NCI-H1092 treated with DMSO at 0.1 percent for 48 hours (cell line): Measurements from ENCODE around the gene MAPK8.

Experiments
- DNase-seq: peaks from one replicate; lab custom pipeline; 2025; lab: John Stamatoyannopoulos, UW

Gene MAPK8

DNA sequence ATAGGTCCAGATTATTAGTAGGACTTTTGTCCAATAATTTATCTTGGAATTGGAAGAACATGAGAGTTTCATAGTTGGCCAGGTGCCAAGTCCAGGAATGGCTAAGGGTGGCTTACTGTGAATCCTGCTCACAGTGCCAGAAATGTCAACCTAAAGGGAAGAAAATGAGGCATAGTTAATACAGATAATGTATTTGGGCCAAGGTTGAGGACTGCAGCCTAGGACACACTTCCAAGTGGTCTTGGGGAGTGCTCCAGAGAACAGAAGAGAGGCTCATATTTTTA lies 78.2 kb downstream of the MAPK8 start:
- DNase-seq: peak; percentile 3

DNA sequence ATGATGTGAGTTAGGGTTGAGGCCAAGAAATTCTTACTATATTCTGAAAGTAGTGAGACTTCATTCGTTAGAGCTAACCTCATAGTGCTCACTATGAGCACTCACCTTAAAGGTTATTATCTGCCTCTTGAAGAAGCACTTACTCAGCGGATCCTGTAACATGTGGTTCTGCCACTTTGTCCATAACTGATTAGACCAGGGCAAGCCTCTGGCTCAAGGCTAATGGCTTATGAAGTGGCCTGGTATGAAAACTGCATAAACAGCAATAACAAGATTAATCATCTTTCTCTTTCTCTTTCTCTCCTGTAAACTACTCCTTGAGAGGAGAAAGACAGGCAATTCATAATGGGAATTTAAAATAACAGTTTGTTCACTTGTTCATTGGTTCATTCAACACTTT lies 82.8 kb downstream of the MAPK8 start:
- DNase-seq: no peak

DNA sequence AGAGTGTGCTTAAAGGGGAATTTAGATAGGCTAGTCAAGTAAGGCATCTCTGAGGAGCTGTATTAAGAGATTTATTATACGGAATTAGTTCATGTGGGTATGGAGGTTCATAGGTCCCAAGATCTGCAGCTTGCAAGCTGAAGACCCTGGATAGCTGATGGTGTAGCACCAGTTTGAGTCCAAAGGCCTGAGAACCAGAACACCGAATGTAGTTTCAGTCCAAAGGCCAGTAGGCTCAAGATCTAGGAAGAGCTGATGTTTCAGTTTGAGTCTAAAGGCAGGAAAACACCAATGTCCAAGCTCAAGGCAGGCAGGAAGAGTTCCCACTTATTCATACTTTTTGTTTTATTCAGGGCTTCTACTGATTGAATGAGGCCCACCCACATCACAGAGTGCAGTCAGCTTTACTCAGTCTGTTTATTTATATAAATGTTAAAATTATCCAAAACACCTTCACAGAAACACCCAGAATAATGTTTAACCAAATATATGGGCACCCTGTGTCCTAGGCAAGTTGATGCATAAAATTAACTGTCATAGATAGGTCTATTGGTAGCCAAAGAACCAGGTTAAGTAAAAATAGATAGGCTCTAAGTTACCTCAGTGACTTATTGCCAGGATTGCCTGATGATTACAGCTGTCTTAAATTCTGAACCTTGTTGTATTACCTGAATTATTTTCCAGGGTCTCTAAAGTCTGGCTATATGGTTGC lies 83.5 kb downstream of the MAPK8 start:
- no peak for DNase-seq

DNA sequence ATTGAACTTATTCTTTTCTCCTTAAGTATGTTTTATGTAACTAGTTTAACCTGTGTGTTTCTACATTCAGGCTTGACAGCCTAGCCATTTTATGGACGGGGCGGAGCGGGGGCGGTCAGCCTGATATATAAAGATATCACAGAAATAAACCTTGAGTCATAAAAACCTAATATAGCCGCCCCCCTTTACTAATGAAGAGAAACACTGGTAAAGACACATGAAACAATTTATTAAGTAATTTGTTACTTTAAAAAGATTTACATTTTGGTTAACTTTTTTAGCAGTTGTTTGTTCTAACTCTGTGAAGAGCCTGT lies 84.0 kb downstream of the MAPK8 start:
- no peak for DNase-seq

DNA sequence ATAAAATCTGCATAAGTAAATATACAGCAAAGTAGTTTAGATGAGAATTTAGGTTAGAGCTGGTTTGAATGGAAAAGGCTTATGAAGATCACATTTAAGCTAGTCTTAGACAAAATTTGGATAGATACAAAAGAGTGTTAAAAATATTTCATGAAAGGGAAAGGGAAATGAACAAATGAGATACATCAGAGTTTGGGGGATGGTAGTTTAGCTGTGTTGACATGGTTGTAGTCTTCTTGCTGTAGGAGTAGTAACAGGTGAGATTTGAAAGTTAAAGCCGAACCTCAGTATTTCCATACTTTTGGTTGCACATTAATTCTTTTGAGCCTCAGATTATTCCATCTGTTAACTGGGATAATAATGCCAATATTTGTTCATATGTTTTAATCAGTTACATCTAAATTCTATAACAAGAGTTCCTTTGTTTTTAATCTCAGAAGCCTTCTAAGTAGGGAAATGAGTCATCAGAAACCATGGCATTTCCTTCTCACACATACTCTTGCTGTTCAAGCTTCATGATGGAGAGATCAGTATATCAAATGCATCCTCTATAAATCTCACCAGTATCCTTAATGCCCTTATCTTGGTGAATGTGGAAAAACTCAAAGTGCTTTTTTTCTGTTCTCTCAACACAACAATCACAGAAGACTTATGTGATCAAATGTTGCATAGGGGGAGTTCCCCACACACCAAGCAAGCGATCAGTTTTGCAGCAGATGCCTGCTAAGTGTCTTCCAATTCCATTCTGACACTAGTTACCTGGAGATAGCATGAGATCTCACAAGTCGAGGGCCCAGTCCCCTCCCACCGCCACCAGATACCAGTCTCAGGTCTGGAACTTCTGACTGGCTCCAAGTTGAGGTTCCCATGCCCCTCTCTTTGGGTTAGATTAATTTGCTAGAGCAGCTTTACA lies 84.7 kb downstream of the MAPK8 start:
- DNase-seq: no peak

DNA sequence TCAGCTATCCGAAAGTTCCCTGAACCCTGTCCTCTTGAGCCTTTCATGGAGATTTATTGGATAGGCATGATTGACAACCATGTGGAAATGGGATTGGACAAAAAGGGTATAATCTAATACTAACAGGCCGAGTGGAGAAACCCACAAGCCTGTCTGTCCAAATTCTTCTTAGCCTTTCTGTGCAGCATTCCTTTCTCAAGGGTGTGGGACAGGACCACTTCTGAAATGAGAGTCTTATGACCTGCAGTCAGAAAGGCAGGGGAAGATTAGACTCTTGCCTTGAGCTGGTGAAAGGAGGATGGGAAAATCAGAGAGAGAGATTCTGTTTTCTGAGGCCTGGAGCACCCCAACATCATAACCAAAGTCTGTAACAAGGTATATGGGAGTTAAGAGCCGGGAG lies 85.5 kb downstream of the MAPK8 start:
- no peak for DNase-seq

DNA sequence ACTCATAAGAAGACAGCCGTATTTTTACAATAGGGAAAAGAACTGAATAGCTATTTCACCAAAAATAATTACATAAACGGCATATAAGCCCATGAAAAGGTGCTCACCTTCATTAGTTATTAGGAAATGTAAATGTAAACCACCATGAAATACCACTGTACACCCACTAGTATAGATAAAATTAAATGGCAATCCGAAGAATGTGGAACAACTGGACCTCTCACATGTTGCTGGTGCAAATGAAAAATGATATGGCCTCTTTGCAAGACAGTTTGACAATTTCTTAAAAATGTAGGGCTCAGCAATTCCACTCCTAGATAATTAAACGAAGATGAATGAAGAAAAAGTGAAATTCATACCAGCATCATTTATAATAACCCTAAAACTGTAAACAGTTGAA lies 91.8 kb downstream of the MAPK8 start:
- DNase-seq: no peak

DNA sequence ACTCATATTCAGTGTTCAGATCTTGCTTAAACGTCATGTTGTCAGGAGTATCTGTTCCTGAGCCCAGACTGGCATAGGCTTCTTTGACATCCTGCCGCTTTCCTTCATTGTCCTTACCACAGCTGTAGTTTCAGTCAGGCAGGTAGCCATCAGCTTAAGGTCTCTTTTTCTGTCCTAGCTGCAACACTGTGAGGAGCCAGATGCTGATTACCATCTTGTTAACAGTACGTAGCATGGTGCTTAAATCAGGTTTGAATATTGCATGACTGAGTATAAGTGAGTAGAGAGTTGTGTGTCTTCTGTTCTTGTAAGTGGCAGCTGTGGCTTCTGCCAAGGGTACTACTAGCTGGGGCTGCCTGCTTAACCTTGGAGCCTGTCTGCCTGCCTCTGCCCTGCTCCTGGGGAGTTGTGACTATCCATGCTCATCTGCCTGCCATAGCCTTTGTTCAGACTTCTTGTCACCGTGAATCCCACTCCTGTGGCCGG lies 92.6 kb downstream of the MAPK8 start:
- no peak for DNase-seq

DNA sequence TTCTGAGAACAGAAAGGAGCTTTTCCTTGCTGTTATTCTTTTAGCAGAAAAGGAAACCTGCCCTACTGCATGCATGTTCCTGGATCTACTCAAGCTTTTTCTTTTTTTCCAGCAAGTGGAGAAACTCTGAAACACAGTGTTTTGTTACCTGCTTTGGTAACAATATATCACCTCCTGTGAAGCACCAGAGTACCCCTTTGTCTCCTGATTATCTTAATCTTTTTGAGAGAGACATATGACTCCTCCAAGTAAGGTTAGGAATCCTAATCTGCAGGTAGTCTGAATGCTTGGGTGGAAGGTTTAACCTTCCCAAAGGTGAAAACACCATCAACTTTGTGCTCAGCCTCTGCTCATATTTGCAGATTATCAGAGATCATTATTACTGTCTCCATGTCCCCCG lies 93.1 kb downstream of the MAPK8 start:
- no peak for DNase-seq

DNA sequence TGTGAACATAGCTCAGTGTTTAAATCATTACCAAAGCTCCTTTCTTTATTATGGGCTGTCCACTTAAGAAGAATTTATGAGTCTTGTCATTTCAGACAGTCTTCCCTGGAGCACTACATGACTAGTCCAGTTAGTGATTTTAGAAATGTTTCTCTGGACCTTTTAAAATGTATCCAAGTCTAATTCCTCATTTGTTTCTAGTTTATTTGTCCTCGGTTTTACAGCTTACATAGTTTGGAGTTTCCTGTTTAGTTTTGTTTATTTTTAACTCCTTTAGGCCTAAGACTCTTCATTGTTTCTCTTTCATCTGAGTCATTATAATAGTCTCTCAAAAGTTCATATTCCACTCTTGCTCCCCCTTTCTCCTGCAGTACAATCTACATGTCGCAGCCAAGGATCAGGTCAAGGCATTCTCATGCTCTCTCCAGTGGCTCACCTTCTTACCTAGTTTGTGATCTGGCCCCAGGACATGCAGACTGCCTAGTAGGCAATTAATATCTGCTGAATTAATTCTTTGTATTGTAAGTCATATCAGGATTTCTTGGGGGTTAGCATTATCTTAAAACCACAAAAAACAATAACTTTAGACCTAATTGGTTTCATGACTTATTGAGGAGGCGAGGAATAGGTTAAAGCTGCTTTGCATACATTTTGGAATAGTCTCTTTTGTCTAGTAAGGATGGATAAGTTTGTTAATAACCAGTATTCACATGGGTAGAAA lies 93.8 kb downstream of the MAPK8 start:
- DNase-seq: no peak

DNA sequence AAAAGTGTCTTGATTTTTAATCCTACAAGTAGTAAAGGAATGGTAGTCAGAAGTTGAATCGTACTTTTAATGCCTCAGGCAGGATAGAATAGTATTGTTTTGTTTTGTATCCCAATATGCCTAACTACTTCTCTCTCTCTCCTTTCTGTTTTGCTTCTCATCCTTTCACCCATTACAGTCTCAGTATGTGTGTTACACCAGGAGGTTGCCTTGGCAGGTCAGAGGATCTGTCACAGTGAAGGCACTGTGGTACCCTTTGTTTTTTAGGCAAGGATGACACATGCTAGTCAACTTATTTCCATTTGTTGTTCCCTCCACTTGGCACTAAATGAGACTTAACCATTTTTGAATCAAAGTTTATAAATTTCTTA lies 94.4 kb downstream of the MAPK8 start:
- no peak for DNase-seq

DNA sequence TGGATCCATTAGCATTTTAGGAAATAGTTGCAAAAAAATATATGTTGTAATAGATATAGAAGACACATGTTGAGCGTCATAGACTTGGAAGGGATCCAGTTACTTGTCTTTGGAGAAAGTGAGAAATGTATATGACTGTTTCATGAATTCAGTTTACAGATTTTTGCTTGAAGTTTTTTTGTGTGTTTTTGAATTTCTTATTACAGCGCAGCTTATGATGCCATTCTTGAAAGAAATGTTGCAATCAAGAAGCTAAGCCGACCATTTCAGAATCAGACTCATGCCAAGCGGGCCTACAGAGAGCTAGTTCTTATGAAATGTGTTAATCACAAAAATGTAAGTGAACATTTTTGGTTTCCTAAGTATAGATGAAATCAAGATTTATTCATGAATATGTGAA lies 98.2 kb downstream of the MAPK8 start:
- DNase-seq: no peak

DNA sequence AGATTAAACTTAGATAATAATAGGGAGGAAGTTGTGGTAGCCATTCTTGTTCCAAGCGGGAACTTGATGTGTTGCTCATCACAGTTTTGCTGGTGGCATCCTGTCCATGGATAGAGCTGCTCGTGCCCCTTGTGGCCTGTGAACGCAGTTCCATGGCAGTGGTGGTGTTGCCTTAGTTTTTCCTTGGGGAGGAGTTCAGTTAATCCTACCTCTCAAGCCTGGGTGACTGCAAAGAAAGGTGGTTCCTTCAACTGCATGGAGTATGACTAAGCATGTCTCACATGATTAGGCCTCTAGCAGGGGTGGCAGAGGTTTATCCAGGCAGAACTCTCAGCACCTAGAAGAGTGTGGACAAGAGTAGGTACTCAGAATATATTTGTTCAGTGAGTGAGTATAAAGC lies 99.7 kb downstream of the MAPK8 start:
- DNase-seq: no peak

DNA sequence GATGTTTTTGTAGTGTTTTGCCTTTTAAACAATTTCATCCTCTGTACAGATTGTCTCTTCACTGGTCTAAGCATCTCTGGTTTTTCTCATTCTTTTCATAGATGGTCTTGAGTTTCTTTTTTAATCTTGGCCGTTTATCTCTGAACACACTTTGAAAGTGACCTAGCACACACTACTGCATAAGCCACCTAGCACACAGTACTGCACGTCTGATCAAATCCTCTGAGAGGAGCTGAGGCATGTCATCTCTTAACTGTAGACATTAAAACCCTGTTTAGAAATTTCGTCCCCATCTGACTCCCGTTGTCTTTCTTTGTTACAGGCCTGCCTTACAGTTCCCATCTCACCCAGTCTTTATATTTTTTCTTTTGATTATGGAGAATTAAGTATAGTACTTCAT lies 100.2 kb downstream of the MAPK8 start:
- no peak for DNase-seq

DNA sequence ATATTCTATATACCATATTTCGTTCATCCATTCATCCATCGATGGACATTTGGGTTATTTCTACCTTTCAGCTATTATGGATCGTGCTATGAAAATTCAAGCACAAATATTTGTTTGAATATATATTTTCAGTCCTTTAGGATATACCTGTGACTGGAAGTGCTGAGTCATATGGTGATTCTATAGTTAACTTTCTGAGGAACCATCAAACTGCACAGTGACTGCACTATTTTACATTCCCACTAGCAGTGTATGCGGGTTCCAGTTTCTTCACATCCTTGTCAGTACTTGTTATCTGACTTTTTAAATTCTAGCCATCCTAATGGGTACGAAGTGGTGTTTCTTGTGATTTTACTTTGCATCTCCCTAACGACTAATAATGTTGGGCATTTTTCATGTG lies 104.0 kb downstream of the MAPK8 start:
- no peak for DNase-seq

DNA sequence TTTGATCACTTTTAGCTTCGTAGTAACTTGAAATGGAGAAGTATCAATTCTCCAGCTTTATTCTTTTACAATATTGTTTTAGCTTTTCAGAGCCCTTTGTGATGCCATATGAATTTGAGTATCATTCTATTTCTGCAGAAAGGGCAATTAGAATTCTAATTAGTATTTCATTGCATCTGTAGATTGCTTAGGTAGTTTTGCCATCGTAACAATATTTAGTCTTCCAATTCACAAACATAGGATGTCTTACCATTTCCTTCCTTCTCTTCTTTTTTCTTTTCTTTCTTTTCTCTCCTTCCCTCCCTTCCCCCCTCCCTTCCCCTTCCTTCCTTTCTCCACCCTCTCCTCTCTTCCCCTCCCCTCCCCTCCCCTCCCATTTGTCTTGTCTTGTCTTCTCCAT lies 105.0 kb downstream of the MAPK8 start:
- DNase-seq: no peak

DNA sequence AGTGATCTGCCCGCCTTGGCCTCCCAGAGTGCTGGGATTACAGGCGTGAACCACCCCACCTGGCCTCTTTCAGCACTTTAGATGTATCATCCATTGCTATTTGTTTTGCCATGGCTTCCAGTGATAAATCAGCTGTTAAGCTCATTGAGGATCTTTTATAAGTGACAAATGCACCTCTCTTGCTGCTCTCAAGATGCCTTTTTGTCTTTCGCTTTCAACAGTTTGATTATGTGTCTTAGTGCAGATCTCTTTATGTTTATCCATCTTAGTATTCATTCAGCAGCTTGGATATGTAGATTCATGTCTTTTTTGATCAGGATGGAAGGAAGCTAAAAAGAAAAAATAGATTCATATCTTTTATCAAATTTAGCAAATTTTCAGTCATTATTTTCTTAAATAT lies 105.6 kb downstream of the MAPK8 start:
- no peak for DNase-seq

DNA sequence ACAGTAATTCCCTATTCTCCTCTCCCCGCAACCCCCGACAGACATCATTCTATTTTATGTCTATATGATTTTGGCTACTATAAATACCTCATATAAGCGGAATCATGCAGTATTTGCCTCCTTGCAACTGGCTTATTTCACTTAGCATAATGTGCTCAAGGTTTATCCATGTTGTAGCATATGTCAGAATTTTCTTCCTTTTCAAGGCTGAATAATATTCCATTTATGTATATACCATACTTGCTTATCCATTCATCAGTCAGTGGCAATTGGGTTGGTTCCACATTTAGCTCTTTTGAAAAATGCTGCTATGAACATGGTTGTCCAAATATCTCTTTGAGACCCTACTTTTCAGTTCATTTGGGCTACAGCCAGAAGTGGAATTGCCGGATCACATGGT lies 106.5 kb downstream of the MAPK8 start:
- DNase-seq: no peak

DNA sequence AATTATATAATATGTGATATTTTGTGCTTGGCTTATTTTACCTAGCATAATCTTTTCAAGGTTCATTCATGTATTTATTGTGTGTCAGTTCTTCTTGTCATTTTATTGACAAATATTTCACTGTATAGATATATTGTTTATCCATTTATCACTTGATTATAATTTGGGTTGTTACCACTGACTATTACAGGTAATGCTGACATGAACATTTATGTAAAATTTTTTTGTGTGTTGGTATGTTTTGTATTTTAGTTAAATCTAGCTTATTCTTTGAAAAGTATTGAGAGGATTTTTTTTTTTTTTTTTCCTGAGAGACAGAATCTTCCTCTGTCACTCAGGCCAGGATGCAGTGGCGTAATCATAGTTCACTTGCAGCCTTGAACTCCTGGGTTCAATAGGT lies 107.7 kb downstream of the MAPK8 start:
- DNase-seq: no peak

DNA sequence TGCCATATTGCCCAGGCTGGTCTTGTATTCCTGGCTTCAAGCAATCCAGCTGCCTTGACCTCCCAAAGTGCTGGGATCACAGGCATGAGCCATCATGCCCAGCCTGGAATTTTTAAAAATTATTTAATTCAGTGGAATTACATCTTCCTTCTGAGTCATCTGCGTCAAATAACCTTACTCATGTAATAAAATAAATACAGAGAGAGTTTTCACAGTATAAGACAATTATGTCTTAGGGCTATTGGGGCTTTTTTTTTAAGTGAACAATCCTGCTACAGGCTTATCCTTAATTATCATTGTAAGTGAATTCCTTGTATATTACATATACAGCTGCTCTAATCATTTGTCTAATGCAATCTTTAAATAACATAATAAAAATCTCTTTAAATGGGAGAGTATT lies 108.3 kb downstream of the MAPK8 start:
- DNase-seq: no peak

DNA sequence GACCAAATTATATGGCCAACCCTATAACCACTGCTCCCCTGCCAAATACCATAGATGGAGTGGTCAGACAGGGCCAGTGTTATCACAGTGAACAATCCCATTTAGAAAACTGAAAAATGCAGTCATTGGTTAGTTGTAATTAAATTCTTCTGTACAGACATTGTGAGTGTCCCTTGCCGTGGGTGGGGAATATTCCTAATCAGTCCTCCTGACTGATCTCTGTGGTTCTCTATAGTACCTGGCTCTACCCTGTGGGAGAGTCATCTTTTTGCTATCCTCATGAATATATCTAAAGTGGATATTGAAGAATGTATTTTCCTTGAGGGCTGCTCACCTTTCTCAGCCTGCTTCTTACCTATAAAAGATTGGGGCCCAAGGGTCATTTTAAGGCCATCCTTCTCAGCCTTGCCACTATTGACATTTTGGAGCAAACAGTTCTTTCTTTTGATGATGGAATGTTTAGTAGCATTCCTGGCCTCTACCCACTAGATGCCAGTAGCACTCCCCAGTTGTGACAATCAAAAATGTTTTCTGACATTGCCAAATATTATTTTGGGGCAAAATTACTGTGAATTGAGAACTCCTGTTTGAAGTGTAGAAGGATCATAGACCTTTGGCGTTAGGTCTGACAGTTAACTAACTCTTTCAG lies 110.2 kb downstream of the MAPK8 start:
- no peak for DNase-seq

DNA sequence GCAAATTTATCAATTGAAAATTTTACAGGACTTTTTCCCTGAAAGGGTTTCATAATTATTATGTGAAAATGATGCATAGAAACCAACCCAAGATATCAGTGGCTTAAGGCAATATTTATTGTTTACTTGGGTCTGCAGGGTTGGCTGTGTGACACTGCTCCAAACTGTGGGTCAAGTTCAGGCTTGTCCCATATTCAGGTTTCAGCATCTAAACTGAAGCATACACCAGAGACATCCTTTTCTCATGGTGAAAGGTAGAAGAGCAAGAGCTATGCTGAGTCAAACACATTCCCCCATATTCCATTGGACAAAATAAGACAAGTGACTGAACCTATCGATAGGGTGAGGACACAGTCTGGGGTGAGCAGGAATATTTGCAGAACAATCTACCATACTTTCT lies 110.9 kb downstream of the MAPK8 start:
- no peak for DNase-seq
